Breast epithelium (tissue), 3 donors: Measurements from ENCODE around the gene CEBPB.

ENCODE experiments used
- CTCF ChIP-seq, 3 donors: fragments of 450-650 bp; IDR thresholded peaks; one replicate each; pipeline ENCODE4 v1.5.1; 2016 to 2017; ENCODE audit warnings: antibody characterized with exemption in 3 of 3, mild to moderate bottlenecking in 3 of 3, moderate library complexity in 3 of 3
- POLR2A ChIP-seq: fragments of 450-650 bp; IDR thresholded peaks from one replicate; pipeline ENCODE4 v1.6.1; 2016; ENCODE audit warnings: antibody characterized with exemption, mild to moderate bottlenecking, moderate library complexity

GRCh38 chr20:50219600-50219999, 29.0 kb downstream of the CEBPB start:
- no peak for TF ChIP-seq CTCF (IDR thresholded peaks at IDR 0.05)
- no peak for TF ChIP-seq POLR2A
